Skeletal muscle tissue (tissue), 4 donors: ENCODE results near the gene KCNMA1. TPM values are rescaled to one million over a fixed set of nuclear protein-coding genes. Genes with fewer than 3 reads are reported as not detected.
"Not testable (repeated sequence)": the region's sequence is repeated elsewhere in the genome, so short reads cannot be mapped to it uniquely, and the experiment has no call there.

Experiments
- H3K27ac ChIP-seq: one replicate; pipeline ENCODE4 v1.7.0; 2013; ENCODE audit warnings: mild to moderate bottlenecking, low read depth, low read length, inconsistent platforms
- H3K27me3 ChIP-seq, 3 donors: one replicate each; pipeline ENCODE4 v1.7.0; 2013; ENCODE audit warnings: low read length in 3 of 3; ENCODE audit not compliant: control insufficient read depth in 3 of 3, insufficient read depth in 3 of 3
- H3K36me3 ChIP-seq, 3 donors: one replicate each; pipeline ENCODE4 v1.7.0; 2013; ENCODE audit warnings: low read length in 3 of 3; ENCODE audit not compliant: control insufficient read depth in 3 of 3, insufficient read depth in 3 of 3
- H3K4me1 ChIP-seq, 3 donors: one replicate each; pipeline ENCODE4 v1.7.0; 2013; ENCODE audit warnings: low read length in 3 of 3, mild to moderate bottlenecking in 3 of 3; ENCODE audit not compliant: control insufficient read depth in 3 of 3, insufficient read depth in 3 of 3
- H3K4me3 ChIP-seq, 3 donors: one replicate each; pipeline ENCODE4 v1.7.0; 2013; ENCODE audit warnings: low read length in 3 of 3
- H3K9ac ChIP-seq, 3 donors: one replicate each; pipeline ENCODE4 v1.7.0; 2013; ENCODE audit warnings: low read length in 3 of 3, mild to moderate bottlenecking in 3 of 3, moderate library complexity in 2 of 3, low read depth in 1 of 3
- H3K9me3 ChIP-seq, 3 donors: one replicate each; pipeline ENCODE4 v1.7.0; 2013; ENCODE audit warnings: low read length in 3 of 3; ENCODE audit not compliant: control insufficient read depth in 3 of 3
- total RNA-seq: library from RNA; depleted of rRNA; stranded (reverse); fragments of >200 nt; gene quantifications from one replicate; pipeline ENCODE4 v1.2.3, GENCODE V29; 2014
- donor health status: Osteomylitis.

Gene KCNMA1
- total RNA-seq, 1 donor from 2014 or later: 18.8 TPM

DNA sequence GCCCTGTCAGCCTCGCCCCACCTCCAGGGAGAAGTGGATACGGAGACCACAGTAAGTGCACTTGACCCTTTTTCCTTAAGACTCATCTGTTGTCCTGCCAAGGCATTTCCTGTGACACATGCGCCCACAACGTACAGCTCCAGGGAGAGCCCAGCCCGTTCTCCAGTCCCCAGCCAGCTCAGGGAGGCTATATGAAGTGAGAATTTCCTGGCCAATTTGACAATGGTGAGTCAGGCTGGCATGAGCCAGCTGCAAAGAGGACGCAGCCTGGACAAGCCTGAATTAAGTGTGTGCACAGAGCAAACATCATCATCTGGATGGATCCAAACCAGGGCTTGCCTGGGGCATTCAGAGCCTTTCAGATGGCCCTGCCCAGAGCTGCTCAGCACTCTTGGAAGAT lies 244.8 kb downstream of the KCNMA1 start:
- no peaks in the 10 kb centered on the region for H3K36me3 ChIP-seq
- no peaks in the 10 kb centered on the region for H3K9me3 ChIP-seq
- H3K27me3 ChIP-seq: no peaks in the 10 kb centered on the region
- H3K4me3 ChIP-seq: no peak overlapping the region
- H3K27ac ChIP-seq: no peak overlapping the region
- H3K4me1 ChIP-seq: peaks cover 23 to 78% (median 65%) of the 10 kb centered on the region in 3 donors
- no peak overlapping the region for H3K9ac ChIP-seq

DNA sequence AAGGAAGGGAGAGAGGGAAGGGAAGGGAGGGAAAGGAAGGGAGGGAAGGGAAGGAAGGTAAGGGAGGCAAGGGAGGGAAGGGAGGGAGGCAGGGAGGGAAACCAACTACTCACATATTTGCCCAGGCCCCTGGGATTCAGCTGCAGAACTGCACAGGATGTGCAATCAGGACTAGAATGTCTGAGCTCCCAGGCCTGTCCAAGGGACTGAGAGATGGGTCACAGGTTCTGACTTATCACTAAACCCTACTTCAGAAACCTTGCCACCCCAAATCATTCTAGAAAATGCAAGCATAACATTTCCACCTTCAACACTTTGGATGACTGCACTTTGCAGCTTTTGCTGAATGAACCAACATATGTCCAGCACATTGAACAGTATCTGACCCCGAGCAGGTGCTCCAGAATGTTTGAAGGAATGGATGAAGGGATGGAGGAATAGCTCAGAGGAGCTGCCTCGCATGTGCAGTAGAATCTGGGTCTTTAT lies 245.3 kb downstream of the KCNMA1 start:
- Histone ChIP-seq H3K27ac (no peak overlapping the region), H3K9ac (no peak overlapping the region), H3K27me3 (no peaks in the 10 kb centered on the region), H3K9me3 (no peaks in the 10 kb centered on the region), H3K36me3 (no peaks in the 10 kb centered on the region), H3K4me3 (no peak overlapping the region), H3K4me1 (peaks cover 23 to 77% (median 65%) of the 10 kb centered on the region in 3 donors)

DNA sequence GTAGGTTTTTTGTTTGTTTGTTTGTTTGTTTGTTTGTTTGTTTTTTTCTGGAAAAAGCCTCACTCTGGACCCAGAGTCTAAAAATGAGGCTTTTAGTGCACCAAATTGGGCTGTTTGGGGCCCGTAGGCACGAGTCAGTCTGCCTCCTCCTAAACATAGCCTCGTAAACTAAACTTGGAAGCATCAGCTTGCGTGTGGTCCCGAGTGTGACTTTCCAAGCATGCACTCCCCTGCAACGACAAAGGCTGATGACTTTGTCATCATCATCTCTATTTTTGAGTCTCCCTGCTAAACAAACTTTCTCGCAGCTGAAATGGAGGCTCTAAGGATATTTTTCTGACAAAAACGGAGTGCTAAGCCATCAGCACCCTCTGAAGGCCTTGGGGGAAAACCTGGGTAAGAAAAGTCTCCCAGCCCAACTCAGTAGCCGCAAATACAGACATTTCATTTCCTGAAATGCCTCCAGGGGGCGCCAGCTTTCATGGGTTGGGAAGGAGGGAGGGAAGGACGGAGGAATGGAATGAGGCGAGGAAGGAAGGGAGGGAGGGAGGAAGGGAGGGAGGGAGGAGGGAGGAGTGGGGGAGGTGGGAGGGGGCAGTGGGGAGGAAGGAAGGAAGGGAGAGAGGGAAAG lies 245.9 kb downstream of the KCNMA1 start:
- Histone ChIP-seq H3K9ac (peak overlapping the region in 2 of 3 donors; percentile 35 to 40), H3K4me1 (peaks cover 23 to 74% (median 61%) of the 10 kb centered on the region in 3 donors), H3K27ac (peak overlapping the region; percentile 48)

DNA sequence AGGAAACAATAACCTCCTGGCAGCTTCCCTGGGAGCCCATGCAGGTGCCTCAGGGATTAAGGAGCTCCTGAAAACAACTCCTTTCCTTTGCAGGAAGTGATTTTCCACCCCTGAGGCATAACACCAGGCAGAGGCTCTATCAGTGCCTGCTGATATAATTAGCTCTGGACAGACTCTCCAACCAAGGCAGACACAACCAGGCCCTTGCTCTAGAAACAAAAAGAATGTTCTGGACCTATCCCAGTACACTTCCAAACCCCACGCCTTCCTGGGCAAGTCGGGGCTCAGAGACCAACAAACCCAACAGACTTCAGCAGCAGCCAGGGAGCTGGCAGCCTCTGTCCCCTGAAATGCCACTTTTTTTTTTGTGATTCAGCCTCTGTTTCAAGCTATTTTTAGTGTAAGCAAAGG lies 247.1 kb downstream of the KCNMA1 start:
- no peaks in the 10 kb centered on the region for H3K9me3 ChIP-seq
- H3K36me3 ChIP-seq: no peaks in the 10 kb centered on the region
- no peaks in the 10 kb centered on the region for H3K27me3 ChIP-seq
- peak overlapping the region in 1 of 3 donors; percentile 10 for H3K9ac ChIP-seq
- H3K27ac ChIP-seq: peak overlapping the region; percentile 48
- H3K4me3 ChIP-seq: no peak overlapping the region
- peaks cover 23 to 62% (median 54%) of the 10 kb centered on the region in 3 donors for H3K4me1 ChIP-seq

More for the DNA sequence above, 245.9 kb downstream of the KCNMA1 start:
- Histone ChIP-seq H3K36me3 (no peaks in the 10 kb centered on the region), H3K27me3 (no peaks in the 10 kb centered on the region), H3K4me3 (no peak overlapping the region), H3K9me3 (no peaks in the 10 kb centered on the region)

DNA sequence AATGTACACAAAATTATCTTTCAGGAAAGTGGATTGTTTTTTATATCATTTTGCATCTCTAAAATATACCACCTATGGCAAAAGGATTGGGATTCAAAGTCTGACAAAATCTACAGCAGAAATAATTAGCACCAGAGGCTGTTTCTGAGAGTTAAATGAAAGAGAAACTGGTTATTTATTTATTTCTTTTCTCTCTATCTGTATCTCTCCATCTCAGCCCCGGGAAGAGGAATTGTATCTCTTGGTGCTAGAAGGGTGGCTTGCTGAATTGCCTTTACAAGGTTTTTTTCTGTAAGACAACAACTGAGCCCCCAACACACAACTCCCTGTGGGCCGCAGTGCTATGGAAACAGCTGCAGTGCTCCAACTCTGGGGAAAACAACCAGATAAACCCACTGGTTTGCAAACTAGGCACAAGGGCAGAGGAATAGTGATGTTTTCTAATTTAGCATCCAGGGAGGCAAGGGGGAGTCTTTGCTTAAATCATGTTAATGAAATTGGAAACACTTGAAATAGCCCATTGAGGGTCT lies 249.0 kb downstream of the KCNMA1 start:
- no peak overlapping the region for H3K27ac ChIP-seq
- no peaks in the 10 kb centered on the region for H3K27me3 ChIP-seq
- H3K9me3 ChIP-seq: no peaks in the 10 kb centered on the region

DNA sequence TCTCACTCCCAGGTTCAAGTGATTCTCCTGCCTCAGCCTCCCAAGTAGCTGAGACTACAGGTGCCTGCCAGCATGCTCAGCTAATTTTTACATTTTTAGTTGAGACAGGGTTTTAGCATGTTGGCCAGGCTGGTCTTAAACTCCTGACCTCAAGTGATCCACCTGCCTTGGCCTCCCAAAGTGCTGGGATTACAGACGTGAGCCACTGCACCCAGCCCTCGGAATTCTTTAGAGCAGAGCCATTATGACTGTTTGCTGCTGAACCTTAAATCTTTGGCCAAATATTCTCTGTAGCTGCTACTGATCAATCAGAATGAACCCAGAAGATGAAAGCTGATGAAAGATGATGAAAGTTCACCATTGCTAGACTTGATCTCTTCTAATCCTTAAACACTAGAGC lies 249.9 kb downstream of the KCNMA1 start:
- peaks cover 23 to 35% (median 31%) of the 10 kb centered on the region in 3 donors for H3K4me1 ChIP-seq
- H3K9me3 ChIP-seq, H3K36me3 ChIP-seq, H3K27me3 ChIP-seq, H3K4me3 ChIP-seq, H3K9ac ChIP-seq, H3K27ac ChIP-seq: not testable (repeated sequence)

More for the DNA sequence above, 249.0 kb downstream of the KCNMA1 start:
- Histone ChIP-seq H3K4me1 (peaks cover 23 to 43% (median 35%) of the 10 kb centered on the region in 3 donors), H3K36me3 (no peaks in the 10 kb centered on the region), H3K4me3 (no peak overlapping the region), H3K9ac (no peak overlapping the region)

DNA sequence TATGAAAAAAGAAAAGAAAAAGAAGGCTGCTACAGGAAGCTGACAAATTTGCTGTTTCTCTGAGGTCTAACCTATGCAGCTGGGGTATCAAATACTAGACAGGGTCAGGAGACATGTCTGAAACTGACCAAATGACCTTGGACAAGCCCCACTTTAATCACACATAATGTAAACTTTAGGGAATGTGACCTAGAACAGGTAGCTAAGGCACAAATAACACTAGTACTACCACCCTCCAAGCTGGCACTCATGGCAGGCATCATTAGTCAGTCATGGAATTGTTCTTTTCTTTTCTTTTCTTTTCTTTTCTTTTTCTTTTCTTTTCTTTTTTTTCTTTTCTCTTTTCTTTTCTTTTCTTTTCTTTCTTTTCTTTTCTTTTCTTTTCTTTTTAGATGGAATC lies 250.4 kb downstream of the KCNMA1 start:
- no peak overlapping the region for H3K9ac ChIP-seq
- H3K27me3 ChIP-seq: no peaks in the 10 kb centered on the region
- H3K36me3 ChIP-seq: no peaks in the 10 kb centered on the region
- H3K4me3 ChIP-seq: no peak overlapping the region
- no peak overlapping the region for H3K27ac ChIP-seq
- H3K4me1 ChIP-seq: peaks cover 23 to 30% (median 26%) of the 10 kb centered on the region in 3 donors
- H3K9me3 ChIP-seq: no peaks in the 10 kb centered on the region

DNA sequence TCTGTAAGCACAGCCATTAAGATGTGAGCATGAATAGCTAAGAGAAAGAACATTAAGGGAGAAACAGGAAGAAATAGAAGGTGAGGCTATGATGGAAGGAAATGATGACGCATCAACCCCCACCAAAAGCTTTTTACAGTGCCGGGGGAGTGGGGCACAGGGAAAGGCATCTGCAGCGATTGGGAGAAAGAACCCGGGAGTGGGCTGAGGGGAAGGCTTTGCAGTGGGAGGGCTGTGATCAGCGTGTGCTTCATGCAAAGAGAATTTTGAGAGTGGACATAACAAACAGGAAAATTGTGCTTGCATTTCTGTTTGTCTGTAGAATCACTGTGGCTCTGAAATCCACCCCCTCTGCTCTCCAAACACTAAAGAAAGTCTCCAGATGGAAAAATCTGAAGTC lies 250.8 kb downstream of the KCNMA1 start:
- H3K9me3 ChIP-seq: no peaks in the 10 kb centered on the region
- no peak overlapping the region for H3K27ac ChIP-seq
- no peak overlapping the region for H3K4me3 ChIP-seq
- H3K9ac ChIP-seq: no peak overlapping the region
- peaks cover 23 to 28% (median 26%) of the 10 kb centered on the region in 3 donors for H3K4me1 ChIP-seq
- no peaks in the 10 kb centered on the region for H3K36me3 ChIP-seq
- no peaks in the 10 kb centered on the region for H3K27me3 ChIP-seq

DNA sequence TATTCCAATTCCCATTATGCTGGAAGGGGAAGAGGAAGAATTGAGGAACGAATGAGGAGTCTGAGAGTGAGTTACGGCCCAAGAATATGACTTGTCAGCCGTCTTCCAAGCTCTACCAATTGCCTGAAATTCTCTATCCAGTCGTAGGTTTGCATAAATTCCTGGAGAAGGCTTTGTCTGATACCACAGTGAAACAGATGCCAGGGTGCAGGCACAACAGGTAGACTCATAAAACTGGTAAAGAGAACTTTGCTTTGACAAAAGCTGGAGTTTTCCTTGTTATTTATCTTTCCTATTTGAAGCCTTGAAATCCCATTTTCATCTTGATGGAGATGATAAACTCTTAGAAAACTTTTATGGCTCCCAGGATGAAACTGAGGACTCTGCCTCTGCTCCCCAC lies 251.2 kb downstream of the KCNMA1 start:
- no peaks in the 10 kb centered on the region for H3K9me3 ChIP-seq
- no peak overlapping the region for H3K9ac ChIP-seq
- no peak overlapping the region for H3K27ac ChIP-seq

DNA sequence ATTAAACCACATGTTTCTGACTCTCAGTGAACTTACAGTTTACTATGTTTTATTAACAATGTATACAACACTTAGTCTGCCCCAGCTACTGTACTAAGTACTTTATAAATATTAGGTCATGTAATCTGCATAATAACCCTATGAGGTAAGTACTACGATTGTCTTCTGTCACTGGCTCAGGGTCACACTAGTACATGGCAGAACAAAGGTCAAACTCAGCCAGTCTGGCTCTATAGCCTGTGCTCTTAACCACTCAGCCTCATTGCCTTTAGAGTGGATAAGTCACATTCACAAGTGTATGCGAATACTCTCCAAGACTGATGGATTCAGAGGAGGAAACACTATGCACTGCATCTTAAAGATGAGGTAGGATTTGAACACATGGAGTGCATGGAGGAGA lies 252.3 kb downstream of the KCNMA1 start:
- no peak overlapping the region for H3K9ac ChIP-seq
- no peaks in the 10 kb centered on the region for H3K27me3 ChIP-seq
- H3K27ac ChIP-seq: no peak overlapping the region
- H3K4me1 ChIP-seq: peaks cover 8 to 13% (median 11%) of the 10 kb centered on the region in 3 donors
- H3K9me3 ChIP-seq: no peaks in the 10 kb centered on the region
- H3K36me3 ChIP-seq: no peaks in the 10 kb centered on the region
- H3K4me3 ChIP-seq: no peak overlapping the region

More for the DNA sequence above, 251.2 kb downstream of the KCNMA1 start:
- Histone ChIP-seq H3K4me1 (peaks cover 19 to 23% (median 21%) of the 10 kb centered on the region in 3 donors), H3K4me3 (no peak overlapping the region), H3K36me3 (no peaks in the 10 kb centered on the region), H3K27me3 (no peaks in the 10 kb centered on the region)
